ENCODE measurements around the gene AASS.

DNA sequence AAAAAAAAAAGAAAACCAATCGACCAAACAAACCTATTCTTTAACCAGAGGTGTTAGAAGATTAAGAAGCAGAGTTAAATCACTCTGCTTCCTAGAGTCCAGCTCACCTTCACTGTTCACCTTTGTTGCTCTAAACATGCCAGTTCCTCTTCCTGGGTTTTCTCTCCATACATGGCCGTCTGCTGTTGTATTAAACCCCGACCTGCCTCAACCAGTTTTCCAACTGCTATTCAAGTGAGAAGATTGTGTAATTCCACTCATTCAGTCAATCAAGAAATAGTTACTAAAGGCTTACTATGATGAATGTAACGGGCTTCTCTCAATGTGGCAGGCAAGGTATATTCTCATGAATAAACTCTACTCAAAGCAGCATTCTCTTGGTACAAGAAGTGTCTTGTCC lies 8.8 kb downstream of the AASS start:
- TF ChIP-seq, protein P1, sequence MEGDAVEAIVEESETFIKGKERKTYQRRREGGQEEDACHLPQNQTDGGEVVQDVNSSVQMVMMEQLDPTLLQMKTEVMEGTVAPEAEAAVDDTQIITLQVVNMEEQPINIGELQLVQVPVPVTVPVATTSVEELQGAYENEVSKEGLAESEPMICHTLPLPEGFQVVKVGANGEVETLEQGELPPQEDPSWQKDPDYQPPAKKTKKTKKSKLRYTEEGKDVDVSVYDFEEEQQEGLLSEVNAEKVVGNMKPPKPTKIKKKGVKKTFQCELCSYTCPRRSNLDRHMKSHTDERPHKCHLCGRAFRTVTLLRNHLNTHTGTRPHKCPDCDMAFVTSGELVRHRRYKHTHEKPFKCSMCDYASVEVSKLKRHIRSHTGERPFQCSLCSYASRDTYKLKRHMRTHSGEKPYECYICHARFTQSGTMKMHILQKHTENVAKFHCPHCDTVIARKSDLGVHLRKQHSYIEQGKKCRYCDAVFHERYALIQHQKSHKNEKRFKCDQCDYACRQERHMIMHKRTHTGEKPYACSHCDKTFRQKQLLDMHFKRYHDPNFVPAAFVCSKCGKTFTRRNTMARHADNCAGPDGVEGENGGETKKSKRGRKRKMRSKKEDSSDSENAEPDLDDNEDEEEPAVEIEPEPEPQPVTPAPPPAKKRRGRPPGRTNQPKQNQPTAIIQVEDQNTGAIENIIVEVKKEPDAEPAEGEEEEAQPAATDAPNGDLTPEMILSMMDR (conservative IDR thresholded peaks at IDR 0.05; ENCODE audit: low read depth, low read length) = no peak
- no peak for TF ChIP-seq EZH2 (IDR thresholded peaks at IDR 0.05; ENCODE audit: borderline replicate concordance, low read depth, low read length, poor library complexity, severe bottlenecking)

Measured in A673 (cell line).